OCI-LY7 (cell line): Measurements from ENCODE around the gene TBC1D20. TPM values are rescaled to one million over a fixed set of nuclear protein-coding genes. Genes with fewer than 3 reads are reported as not detected.
"Not testable (repeated sequence)": the region's sequence is repeated elsewhere in the genome, so short reads cannot be mapped to it uniquely, and the experiment has no call there.

Experiments
- Bru-seq: library from RNA; stranded (reverse); fragments of 400-500 nt; gene quantifications from one replicate; lab custom pipeline; 2021; lab: Mats Ljungman, UMichigan
- BruChase-seq, 2 experiments: library from RNA; stranded (reverse); fragments of 400-500 nt; gene quantifications; one replicate each; lab custom pipeline; 2021; lab: Mats Ljungman, UMichigan
- BruUV-seq: library from RNA; stranded (reverse); fragments of 400-500 nt; replicated peaks from 2 replicates; lab custom pipeline; 2021; lab: Mats Ljungman, UMichigan
- CTCF ChIA-PET: fragments of 300-600 bp; sonication (Branson Sonifier 250); formaldehyde crosslinking; loops from one replicate; lab custom pipeline; 2022; ENCODE audit warnings: antibody characterized with exemption; ENCODE audit not compliant: unreplicated experiment; lab: Charles Lee
- POLR2A ChIA-PET: fragments of 300-600 bp; sonication (Branson Sonifier 250); formaldehyde crosslinking; loops from one replicate; lab custom pipeline; 2022; ENCODE audit warnings: antibody characterized with exemption; lab: Charles Lee
- DNase-seq: peaks from one replicate; pipeline ENCODE4 v3.0.0-alpha.2; 2015; ENCODE audit warnings: low spot score
- H2AFZ ChIP-seq: fragments of 200-600 bp; sonication (generic), shearing (Covaris generic); 2 replicates; pipeline ENCODE4 v1.6.1; 2014; ENCODE audit warnings: mild to moderate bottlenecking, antibody characterized with exemption, low read length, moderate library complexity
- H3K27ac ChIP-seq: fragments of 200-600 bp; sonication (generic); 2 replicates; pipeline ENCODE4 v1.5.1; 2014; ENCODE audit warnings: mixed run types, low read depth, mild to moderate bottlenecking, moderate library complexity, low read length, inconsistent platforms; ENCODE audit not compliant: poor library complexity, severe bottlenecking
- H3K36me3 ChIP-seq: fragments of 200-600 bp; sonication (generic); 2 replicates; pipeline ENCODE4 v1.6.1; 2014; ENCODE audit warnings: mild to moderate bottlenecking, antibody characterized with exemption, low read length, moderate library complexity, mixed read lengths; ENCODE audit not compliant: insufficient read depth
- H3K4me1 ChIP-seq: fragments of 200-600 bp; sonication (generic); 2 replicates; pipeline ENCODE4 v1.5.1; 2014; ENCODE audit warnings: mild to moderate bottlenecking, low read length; ENCODE audit not compliant: insufficient read depth, poor library complexity, severe bottlenecking
- H3K4me2 ChIP-seq: fragments of 200-600 bp; sonication (generic); 2 replicates; pipeline ENCODE4 v1.6.1; 2014; ENCODE audit warnings: mild to moderate bottlenecking, low read length
- H3K4me3 ChIP-seq: fragments of 200-600 bp; sonication (generic); 2 replicates; pipeline ENCODE4 v1.5.1; 2014; ENCODE audit warnings: mild to moderate bottlenecking, low read depth, low read length; ENCODE audit not compliant: poor library complexity, severe bottlenecking
- H3K79me2 ChIP-seq: fragments of 200-600 bp; sonication (generic); 2 replicates; pipeline ENCODE4 v1.6.1; 2016; ENCODE audit warnings: low read depth, mild to moderate bottlenecking, low read length, moderate library complexity, mixed read lengths; ENCODE audit not compliant: insufficient read depth
- H3K9me2 ChIP-seq: fragments of 200-600 bp; sonication (generic); 2 replicates; pipeline ENCODE4 v1.6.1; 2016; ENCODE audit warnings: mild to moderate bottlenecking, low read length, mixed read lengths; ENCODE audit not compliant: insufficient read depth
- H3K9me3 ChIP-seq: fragments of 200-600 bp; sonication (generic); 2 replicates; pipeline ENCODE4 v1.6.1; 2014; ENCODE audit warnings: mild to moderate bottlenecking, mixed run types, low read length, mixed read lengths
- H4K20me1 ChIP-seq: fragments of 200-600 bp; sonication (generic); 2 replicates; pipeline ENCODE4 v1.6.1; 2014; ENCODE audit warnings: mild to moderate bottlenecking, antibody characterized with exemption, low read length, moderate library complexity, mixed read lengths; ENCODE audit not compliant: insufficient read depth
- CTCF ChIP-seq: fragments of 200-600 bp; sonication (generic); conservative IDR thresholded peaks from 2 replicates; pipeline ENCODE4 v1.5.1; 2014; ENCODE audit warnings: mild to moderate bottlenecking, antibody characterized with exemption, low read length, moderate library complexity, mixed read lengths
- EZH2phosphoT487 ChIP-seq: fragments of 200-600 bp; sonication (generic); IDR thresholded peaks from 2 replicates; pipeline ENCODE4 v1.6.1; 2018; ENCODE audit warnings: low read depth, borderline replicate concordance, mild to moderate bottlenecking, mixed run types, antibody characterized with exemption, low read length, moderate library complexity, mixed read lengths
- intact Hi-C: fragments of 100-400 bp; cut with micrococcal nuclease; formaldehyde crosslinking; loops from one replicate; pipeline ENCODE4 v1.10.0; 2022; ENCODE audit not compliant: unreplicated experiment
- long read RNA-seq: library from polyadenylated mRNA; stranded (forward); transcript quantifications from one replicate; pipeline ENCODE4 v2.0.0, GENCODE V29; 2022
- total RNA-seq, 2 experiments: library from RNA; depleted of rRNA in 1 of 2; stranded (reverse); fragments of >200 nt in 1 of 2; shearing (Covaris generic) in 1 of 2; gene quantifications; 2 replicates each; pipeline ENCODE4 v1.2.3, GENCODE V29; 2014 to 2022

TBC1D20 gene
- total RNA-seq (2014; rRNA removed; shearing (Covaris generic)), result 20.8 and 22.1 TPM in 2 replicates
- total RNA-seq (2022), result 17.4 and 19.0 TPM in 2 replicates
- Bru-seq, nascent RNA, result percentile 61 among the genes with signal in this experiment
- BruChase-seq, experiment 1, labeled RNA remaining after a 6-hour chase, result percentile 61 among the genes with signal in this experiment
- percentile 73 among the genes with signal in this experiment for BruChase-seq, experiment 2, labeled RNA remaining after a 2-hour chase
- long read RNA-seq, full-length matches to known transcripts, result 16 of 45 reads
- long read RNA-seq, partial matches to known transcripts, result 21 of 45 reads
- long read RNA-seq, other reads (novel, unspliced or antisense), result 8 of 45 reads

GRCh38 chr20:462199-462991, at the start of gene TBC1D20:
TSS of gene TBC1D20 (minus strand) at chr20:462533. CDS start at chr20:462405, 128 bp downstream.
- ChIA-PET CTCF (no interaction called here), POLR2A (interaction anchor here (1.1 to 1.4 kb wide), 2 partner anchors 14 to 61 kb away, joined by 3 to 4 read pairs; no protein-coding TSS in a partner anchor)
- Histone ChIP-seq H3K36me3 (0 out of 2 replicates have a peak, but pooled peaks cover 3% of the 10 kb centered on the region), H4K20me1 (peaks cover 11% of the 10 kb centered on the region; the same call in 1 of the 2 replicates), H3K9me3 (peaks cover 8% of the 10 kb centered on the region; the same call in 1 of the 2 replicates), H2AFZ (peak within 1 kb of the TSS; percentile 90), H3K4me2 (peak within 1 kb of the TSS; percentile 79), H3K27ac (peak within 1 kb of the TSS; percentile 66), H3K79me2 (peaks cover 47% of the 10 kb centered on the region), H3K9me2 (no peaks in the 10 kb centered on the region), H3K4me1 (peaks cover 25% of the 10 kb centered on the region), H3K4me3 (peak within 1 kb of the TSS; percentile 85)
- TF ChIP-seq CTCF (peak; percentile 60), EZH2phosphoT487 (no peak)
- intact Hi-C loops, result loop anchor here (2.0 kb wide), 1 partner anchor 60 kb away; no protein-coding TSS in a partner anchor
- peak; percentile 95 for DNase-seq
- BruUV-seq, result no TSS peak

GRCh38 chr20:510328-511057, 48.2 kb upstream of the TBC1D20 start:
- BruUV-seq, H2AFZ ChIP-seq, H3K27ac ChIP-seq, DNase-seq, intact Hi-C loops, H3K4me3 ChIP-seq, H3K9me2 ChIP-seq, CTCF ChIA-PET, H3K4me2 ChIP-seq, H3K9me3 ChIP-seq: not testable (repeated sequence)
- H3K79me2 ChIP-seq, result peaks cover 74% of the 10 kb centered on the region
- H3K4me1 ChIP-seq, result peaks cover 16% of the 10 kb centered on the region
- peaks cover 77% of the 10 kb centered on the region for H3K36me3 ChIP-seq
- H4K20me1 ChIP-seq, result peaks cover 14% of the 10 kb centered on the region
- POLR2A ChIA-PET, result interaction anchor here (0.6 to 1.5 kb wide), 3 partner anchors 16 to 27 kb away, joined by 4 read pairs; no protein-coding TSS in a partner anchor
- 0 out of 2 replicates have a peak, but pooled peaks have one; percentile 16 for TF ChIP-seq CTCF

GRCh38 chr20:508364-508787, 46.0 kb upstream of the TBC1D20 start:
- peaks cover 16% of the 10 kb centered on the region for H3K4me1 ChIP-seq
- H3K27ac ChIP-seq, CTCF ChIA-PET, H3K4me3 ChIP-seq, DNase-seq, H2AFZ ChIP-seq, H3K4me2 ChIP-seq, H3K9me2 ChIP-seq, H3K9me3 ChIP-seq, intact Hi-C loops, BruUV-seq: not testable (repeated sequence)
- peaks cover 14% of the 10 kb centered on the region for H4K20me1 ChIP-seq
- POLR2A ChIA-PET, result interaction anchor here (0.7 to 1.4 kb wide), 3 partner anchors 14 to 254 kb away, joined by 4 to 5 read pairs (median 4); no protein-coding TSS in a partner anchor
- H3K79me2 ChIP-seq, result peaks cover 53% of the 10 kb centered on the region
- H3K36me3 ChIP-seq, result peaks cover 79% of the 10 kb centered on the region
